Subcutaneous adipose tissue (tissue), 4 donors: Measurements from ENCODE around the gene ARF3. TPM values are rescaled to one million over a fixed set of nuclear protein-coding genes. Genes with fewer than 3 reads are reported as not detected.

Source experiments
- CTCF ChIP-seq: fragments of 450-650 bp; IDR thresholded peaks from one replicate; pipeline ENCODE4 v1.5.1; 2016; ENCODE audit warnings: low read depth, mild to moderate bottlenecking, control low read depth, antibody characterized with exemption, moderate library complexity
- total RNA-seq, 4 donors: library from RNA; depleted of rRNA; stranded (reverse); fragments of >200 nt; gene quantifications; one replicate each; pipeline ENCODE4 v1.1.0, GENCODE V29; 2016

The ARF3 gene
- total RNA-seq, 4 donors from 2014 or later: 39.9 to 58.4 (median 48.5) TPM

- no peak for TF ChIP-seq CTCF
Measured at GRCh38 chr12:48958049-48958388, 732 bp upstream of the ARF3 start.

- no peak for TF ChIP-seq CTCF
Measured at GRCh38 chr12:48956279-48957140, 777 bp downstream of the ARF3 start.

GRCh38 chr12:48954841-48955501, 2.3 kb downstream of the ARF3 start:
- no peak for TF ChIP-seq CTCF

GRCh38 chr12:48954061-48954460, 3.2 kb downstream of the ARF3 start:
- no peak for TF ChIP-seq CTCF

- no peak for TF ChIP-seq CTCF
Measured at GRCh38 chr12:48952691-48953090, 4.6 kb downstream of the ARF3 start.

- TF ChIP-seq CTCF: no peak
Measured at GRCh38 chr12:48947727-48948126, 9.6 kb downstream of the ARF3 start.

- TF ChIP-seq CTCF: no peak
Measured at GRCh38 chr12:48946943-48947342, 10.3 kb downstream of the ARF3 start.
